ENCODE data around the gene SETD7.

Gene SETD7

GRCh38 chr4:139501927-139502899 is 53.8 kb downstream of the SETD7 start:
- FAIRE-seq = no peak

GRCh38 chr4:139501527-139501926 is 54.5 kb downstream of the SETD7 start:
- DNase-seq (ENCODE audit: insufficient read length) = no peak
- FAIRE-seq = no peak
- TF ChIP-seq POLR2A (IDR thresholded peaks at IDR 0.05; ENCODE audit: low read depth, low read length) (no peak), POLR2AphosphoS5 (IDR thresholded peaks at IDR 0.05; ENCODE audit: low read depth, low read length) (no peak), TAF1 (IDR thresholded peaks at IDR 0.05; ENCODE audit: borderline replicate concordance, low read depth, low read length) (no peak)

More at GRCh38 chr4:139501927-139502899, 53.8 kb downstream of the SETD7 start:
- no peak for DNase-seq (ENCODE audit: insufficient read length)
- TF ChIP-seq TAF1 (IDR thresholded peaks at IDR 0.05; ENCODE audit: borderline replicate concordance, low read depth, low read length) = no peak
- no peak for TF ChIP-seq POLR2A (IDR thresholded peaks at IDR 0.05; ENCODE audit: low read depth, low read length)
- TF ChIP-seq POLR2AphosphoS5 (IDR thresholded peaks at IDR 0.05; ENCODE audit: low read depth, low read length) = no peak

- FAIRE-seq (no peak), DNase-seq (ENCODE audit: insufficient read length) (no peak)
- TF ChIP-seq POLR2AphosphoS5 (IDR thresholded peaks at IDR 0.05; ENCODE audit: low read depth, low read length) (no peak), POLR2A (IDR thresholded peaks at IDR 0.05; ENCODE audit: low read depth, low read length) (no peak), TAF1 (IDR thresholded peaks at IDR 0.05; ENCODE audit: borderline replicate concordance, low read depth, low read length) (no peak)
These were observed 54.9 kb downstream of the SETD7 start for GRCh38 chr4:139501117-139501516.

- FAIRE-seq = no peak
- DNase-seq (ENCODE audit: insufficient read length) = no peak
- no peak for TF ChIP-seq TAF1 (IDR thresholded peaks at IDR 0.05; ENCODE audit: borderline replicate concordance, low read depth, low read length)
- TF ChIP-seq POLR2AphosphoS5 (IDR thresholded peaks at IDR 0.05; ENCODE audit: low read depth, low read length) = no peak
- TF ChIP-seq POLR2A (IDR thresholded peaks at IDR 0.05; ENCODE audit: low read depth, low read length) = no peak
These were observed 56.8 kb downstream of the SETD7 start for GRCh38 chr4:139499186-139499585.

GRCh38 chr4:139493176-139493575 is 62.8 kb downstream of the SETD7 start:
- FAIRE-seq (no peak), DNase-seq (ENCODE audit: insufficient read length) (no peak)
- TF ChIP-seq POLR2AphosphoS5 (IDR thresholded peaks at IDR 0.05; ENCODE audit: low read depth, low read length) = no peak
- TF ChIP-seq POLR2A (IDR thresholded peaks at IDR 0.05; ENCODE audit: low read depth, low read length) = no peak
- TF ChIP-seq TAF1 (IDR thresholded peaks at IDR 0.05; ENCODE audit: borderline replicate concordance, low read depth, low read length) = no peak

GRCh38 chr4:139492429-139492828 is 63.6 kb downstream of the SETD7 start:
- TF ChIP-seq TAF1 (IDR thresholded peaks at IDR 0.05; ENCODE audit: borderline replicate concordance, low read depth, low read length) (no peak), POLR2A (IDR thresholded peaks at IDR 0.05; ENCODE audit: low read depth, low read length) (no peak), POLR2AphosphoS5 (IDR thresholded peaks at IDR 0.05; ENCODE audit: low read depth, low read length) (no peak)
- no peak for DNase-seq (ENCODE audit: insufficient read length)
- FAIRE-seq = no peak

- FAIRE-seq = no peak
- TF ChIP-seq POLR2A (IDR thresholded peaks at IDR 0.05; ENCODE audit: low read depth, low read length) (no peak), TAF1 (IDR thresholded peaks at IDR 0.05; ENCODE audit: borderline replicate concordance, low read depth, low read length) (no peak)
- no peak for DNase-seq (ENCODE audit: insufficient read length)
These were observed 66.4 kb downstream of the SETD7 start for GRCh38 chr4:139489638-139490037.

- TF ChIP-seq TAF1 (IDR thresholded peaks at IDR 0.05; ENCODE audit: borderline replicate concordance, low read depth, low read length) (no peak), POLR2AphosphoS5 (IDR thresholded peaks at IDR 0.05; ENCODE audit: low read depth, low read length) (no peak), POLR2A (IDR thresholded peaks at IDR 0.05; ENCODE audit: low read depth, low read length) (no peak)
- no peak for DNase-seq (ENCODE audit: insufficient read length)
- no peak for FAIRE-seq
These were observed 67.6 kb downstream of the SETD7 start for GRCh38 chr4:139488442-139488841.

- FAIRE-seq (no peak), DNase-seq (ENCODE audit: insufficient read length) (no peak)
- no peak for TF ChIP-seq TAF1 (IDR thresholded peaks at IDR 0.05; ENCODE audit: borderline replicate concordance, low read depth, low read length)
- TF ChIP-seq POLR2A (IDR thresholded peaks at IDR 0.05; ENCODE audit: low read depth, low read length) = no peak
- no peak for TF ChIP-seq POLR2AphosphoS5 (IDR thresholded peaks at IDR 0.05; ENCODE audit: low read depth, low read length)
These were observed 71.2 kb downstream of the SETD7 start for GRCh38 chr4:139484783-139485311.

GRCh38 chr4:139483000-139483399 is 73.0 kb downstream of the SETD7 start:
- FAIRE-seq = no peak
- TF ChIP-seq POLR2AphosphoS5 (IDR thresholded peaks at IDR 0.05; ENCODE audit: low read depth, low read length) (no peak), TAF1 (IDR thresholded peaks at IDR 0.05; ENCODE audit: borderline replicate concordance, low read depth, low read length) (no peak), POLR2A (IDR thresholded peaks at IDR 0.05; ENCODE audit: low read depth, low read length) (no peak)
- no peak for DNase-seq (ENCODE audit: insufficient read length)

- FAIRE-seq = no peak
- no peak for DNase-seq (ENCODE audit: insufficient read length)
- no peak for TF ChIP-seq POLR2AphosphoS5 (IDR thresholded peaks at IDR 0.05; ENCODE audit: low read depth, low read length)
- no peak for TF ChIP-seq TAF1 (IDR thresholded peaks at IDR 0.05; ENCODE audit: borderline replicate concordance, low read depth, low read length)
These were observed 74.6 kb downstream of the SETD7 start for GRCh38 chr4:139481465-139481864.

- TF ChIP-seq POLR2A (IDR thresholded peaks at IDR 0.05; ENCODE audit: low read depth, low read length) (no peak), POLR2AphosphoS5 (IDR thresholded peaks at IDR 0.05; ENCODE audit: low read depth, low read length) (no peak), TAF1 (IDR thresholded peaks at IDR 0.05; ENCODE audit: borderline replicate concordance, low read depth, low read length) (no peak)
- no peak for FAIRE-seq
These were observed 79.7 kb downstream of the SETD7 start for GRCh38 chr4:139476363-139476762.

More at GRCh38 chr4:139476363-139476762, 79.7 kb downstream of the SETD7 start:
- no peak for DNase-seq (ENCODE audit: insufficient read length)
